ENCODE results near the gene APOF.

Gene APOF

DNA sequence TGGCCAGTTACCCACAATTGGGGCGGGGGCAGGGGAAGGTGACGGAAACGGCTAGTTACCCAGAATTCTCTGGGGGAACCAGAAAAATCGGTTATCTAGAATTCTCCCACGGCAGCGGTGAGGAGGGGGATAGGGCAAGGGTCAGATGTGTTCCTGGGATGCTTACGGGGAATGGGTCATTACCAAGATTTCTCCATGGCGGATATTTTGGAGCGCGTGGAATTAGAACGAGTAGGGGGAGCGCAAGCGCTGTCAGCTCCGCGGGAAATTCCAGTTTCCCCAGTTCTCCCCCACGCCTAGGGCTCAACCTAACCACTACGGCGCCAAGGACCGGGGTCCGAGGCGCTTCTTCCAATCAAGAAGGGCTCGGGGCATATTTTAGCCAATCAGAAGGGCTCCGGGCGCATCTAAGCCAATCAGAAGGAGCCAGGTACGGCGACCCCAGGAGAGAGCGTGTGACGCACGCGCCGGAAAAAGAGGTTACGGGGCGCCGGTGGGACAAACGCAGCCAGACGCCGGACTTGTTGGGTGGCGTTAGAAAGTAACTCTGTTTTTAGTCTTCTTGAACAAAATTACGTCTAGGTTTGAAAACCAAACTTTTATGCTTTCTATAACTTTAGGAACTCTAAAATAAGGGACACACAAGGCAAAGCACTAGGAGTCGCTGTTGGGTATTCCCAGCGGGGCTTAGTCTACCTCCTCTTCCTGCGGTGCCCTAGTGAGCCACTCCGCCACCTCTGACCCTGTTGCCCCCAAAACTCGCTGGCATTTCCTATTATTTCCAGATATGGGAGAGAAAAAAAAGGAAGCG, 28.8 kb downstream of the APOF start, which contains the start of gene PAN2 (continued):
- TF ChIP-seq ZNF785 (tag by site-specific recombination; IDR thresholded peaks at IDR 0.05) (no peak), ZNF830 (tag by site-specific recombination; IDR thresholded peaks at IDR 0.05; ENCODE audit: low read depth) (no peak), ZNF292 (tag by site-specific recombination; IDR thresholded peaks at IDR 0.05; ENCODE audit: borderline replicate concordance, low read depth) (no peak), ZNF174 (tag by site-specific recombination; IDR thresholded peaks at IDR 0.05) (no peak), KLF8 (tag by site-specific recombination; IDR thresholded peaks at IDR 0.05) (peak; percentile 51; the same call in 1 of the 2 replicates), ZNF2 (tag by site-specific recombination; IDR thresholded peaks at IDR 0.05) (no peak; the same call in 1 of the 2 replicates), ZNF391 (tag by site-specific recombination; IDR thresholded peaks at IDR 0.05; ENCODE audit: borderline replicate concordance, low read depth) (no peak), ZNF274 (IDR thresholded peaks at IDR 0.05; ENCODE audit: low read length) (no peak), ZNF274 (tag by site-specific recombination; IDR thresholded peaks at IDR 0.05; ENCODE audit: borderline replicate concordance) (no peak), ZNF16 (tag by site-specific recombination; IDR thresholded peaks at IDR 0.05; ENCODE audit: low read depth) (no peak), MYNN (tag by site-specific recombination; IDR thresholded peaks at IDR 0.05; ENCODE audit: borderline replicate concordance) (no peak), ZNF311 (tag by site-specific recombination; IDR thresholded peaks at IDR 0.05; ENCODE audit: borderline replicate concordance) (no peak), ZFHX2 (tag by site-specific recombination; conservative IDR thresholded peaks at IDR 0.05) (no peak; the same call in none of the 2 replicates), ZNF610 (tag by site-specific recombination; IDR thresholded peaks at IDR 0.05; ENCODE audit: borderline replicate concordance) (no peak), ZNF776 (tag by site-specific recombination; IDR thresholded peaks at IDR 0.05; ENCODE audit: borderline replicate concordance) (no peak), TSHZ1 (tag by site-specific recombination; IDR thresholded peaks at IDR 0.05; ENCODE audit: borderline replicate concordance) (no peak), ZNF621 (tag by site-specific recombination; IDR thresholded peaks at IDR 0.05) (no peak), GLIS1 (tag by site-specific recombination; IDR thresholded peaks at IDR 0.05) (peak; percentile 88), HIC1 (tag by site-specific recombination; IDR thresholded peaks at IDR 0.05) (peak; percentile 76), ZNF157 (tag by site-specific recombination; IDR thresholded peaks at IDR 0.05) (no peak), OSR2 (tag by site-specific recombination; IDR thresholded peaks at IDR 0.05) (no peak), SCRT1 (tag by site-specific recombination; IDR thresholded peaks at IDR 0.05; ENCODE audit: borderline replicate concordance) (0 out of 2 replicates have a peak, but pooled peaks have one; percentile 35), ZNF488 (tag by site-specific recombination; IDR thresholded peaks at IDR 0.05) (no peak), ZNF701 (tag by site-specific recombination; IDR thresholded peaks at IDR 0.05) (no peak), ZNF362 (tag by site-specific recombination; IDR thresholded peaks at IDR 0.05) (no peak), ZNF155 (tag by site-specific recombination; IDR thresholded peaks at IDR 0.05) (no peak), ZBTB21 (tag by site-specific recombination; IDR thresholded peaks at IDR 0.05) (peak; percentile 53; the same call in 1 of the 2 replicates), ZBTB20 (tag by site-specific recombination; IDR thresholded peaks at IDR 0.05) (0 out of 2 replicates have a peak, but pooled peaks have one; percentile 60), ZNF426 (tag by site-specific recombination; IDR thresholded peaks at IDR 0.05) (no peak), ZBTB17 (tag by site-specific recombination; IDR thresholded peaks at IDR 0.05) (peak; percentile 89), ZNF132 (tag by site-specific recombination; IDR thresholded peaks at IDR 0.05; ENCODE audit: borderline replicate concordance) (no peak), ZNF658 (tag by site-specific recombination; IDR thresholded peaks at IDR 0.05) (no peak), ZNF585B (tag by site-specific recombination; IDR thresholded peaks at IDR 0.05) (no peak)
